ENCODE measurements around the gene MARS1.

DNA sequence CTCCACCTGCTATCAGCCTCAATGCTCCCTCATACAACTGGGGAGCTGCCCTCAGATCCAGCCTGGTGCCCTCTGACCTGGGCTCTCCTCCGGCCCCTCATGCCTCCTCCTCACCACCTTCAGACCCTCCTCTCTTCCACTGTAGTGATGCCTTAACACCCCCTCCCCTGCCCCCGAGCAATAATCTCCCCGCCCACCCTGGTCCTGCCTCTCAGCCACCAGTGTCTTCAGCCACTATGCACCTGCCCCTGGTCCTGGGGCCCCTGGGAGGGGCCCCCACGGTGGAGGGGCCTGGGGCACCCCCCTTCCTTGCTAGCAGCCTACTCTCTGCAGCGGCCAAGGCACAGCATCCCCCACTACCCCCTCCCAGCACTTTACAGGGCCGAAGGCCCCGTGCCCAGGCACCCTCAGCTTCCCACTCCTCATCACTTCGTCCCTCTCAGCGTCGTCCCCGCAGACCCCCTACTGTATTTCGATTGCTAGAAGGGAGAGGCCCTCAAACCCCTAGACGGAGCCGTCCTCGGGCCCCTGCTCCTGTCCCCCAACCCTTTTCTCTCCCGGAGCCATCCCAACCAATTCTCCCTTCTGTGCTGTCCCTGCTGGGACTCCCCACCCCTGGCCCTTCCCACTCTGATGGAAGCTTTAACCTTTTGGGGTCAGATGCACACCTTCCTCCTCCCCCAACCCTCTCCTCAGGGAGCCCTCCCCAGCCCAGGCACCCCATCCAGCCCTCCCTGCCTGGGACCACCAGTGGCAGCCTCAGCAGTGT lies 37.9 kb downstream of the MARS1 start:
- TF ChIP-seq, protein P1, sequence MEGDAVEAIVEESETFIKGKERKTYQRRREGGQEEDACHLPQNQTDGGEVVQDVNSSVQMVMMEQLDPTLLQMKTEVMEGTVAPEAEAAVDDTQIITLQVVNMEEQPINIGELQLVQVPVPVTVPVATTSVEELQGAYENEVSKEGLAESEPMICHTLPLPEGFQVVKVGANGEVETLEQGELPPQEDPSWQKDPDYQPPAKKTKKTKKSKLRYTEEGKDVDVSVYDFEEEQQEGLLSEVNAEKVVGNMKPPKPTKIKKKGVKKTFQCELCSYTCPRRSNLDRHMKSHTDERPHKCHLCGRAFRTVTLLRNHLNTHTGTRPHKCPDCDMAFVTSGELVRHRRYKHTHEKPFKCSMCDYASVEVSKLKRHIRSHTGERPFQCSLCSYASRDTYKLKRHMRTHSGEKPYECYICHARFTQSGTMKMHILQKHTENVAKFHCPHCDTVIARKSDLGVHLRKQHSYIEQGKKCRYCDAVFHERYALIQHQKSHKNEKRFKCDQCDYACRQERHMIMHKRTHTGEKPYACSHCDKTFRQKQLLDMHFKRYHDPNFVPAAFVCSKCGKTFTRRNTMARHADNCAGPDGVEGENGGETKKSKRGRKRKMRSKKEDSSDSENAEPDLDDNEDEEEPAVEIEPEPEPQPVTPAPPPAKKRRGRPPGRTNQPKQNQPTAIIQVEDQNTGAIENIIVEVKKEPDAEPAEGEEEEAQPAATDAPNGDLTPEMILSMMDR (IDR thresholded peaks at IDR 0.05): no peak
- TF ChIP-seq ZFX (IDR thresholded peaks at IDR 0.05; ENCODE audit: borderline replicate concordance): no peak

Data from 22Rv1 (cell line).